PC-9 (cell line): ENCODE measurements around the gene CYFIP2. TPM values are rescaled to one million over a fixed set of nuclear protein-coding genes. Genes with fewer than 3 reads are reported as not detected.

Source experiments
- BruUV-seq: library from RNA; stranded (reverse); fragments of 400-500 nt; replicated peaks from 2 replicates; lab custom pipeline; 2021; lab: Mats Ljungman, UMichigan
- CTCF ChIA-PET: fragments of 300-600 bp; sonication (Branson Sonifier 250); formaldehyde crosslinking; loops from one replicate; lab custom pipeline; 2022; ENCODE audit warnings: antibody characterized with exemption; lab: Charles Lee
- POLR2A ChIA-PET: fragments of 300-600 bp; sonication (Branson Sonifier 250); formaldehyde crosslinking; loops from one replicate; lab custom pipeline; 2022; ENCODE audit warnings: antibody characterized with exemption; ENCODE audit not compliant: unreplicated experiment; lab: Charles Lee
- DNase-seq, 2 experiments: peaks; one replicate each; pipeline versions ENCODE4 v3.0.0 to v3.0.0-alpha.2; 2015 to 2022; ENCODE audit warnings: mixed read lengths in 1 of 2
- H2AFZ ChIP-seq: fragments of 200-600 bp; sonication (generic); 2 replicates; pipeline ENCODE4 v1.8.1; 2017; ENCODE audit warnings: antibody characterized with exemption
- H3F3A ChIP-seq: fragments of 200-600 bp; sonication (generic); 2 replicates; pipeline ENCODE4 v1.8.1; 2017; ENCODE audit warnings: antibody characterized with exemption, mild to moderate bottlenecking, low read depth; ENCODE audit not compliant: insufficient read depth
- H3K27ac ChIP-seq: fragments of 200-600 bp; sonication (generic); 2 replicates; pipeline ENCODE4 v1.6.1; 2016; ENCODE audit warnings: mixed run types
- H3K27me3 ChIP-seq: fragments of 200-600 bp; sonication (generic); 2 replicates; pipeline ENCODE4 v1.6.1; 2016; ENCODE audit warnings: low read depth, mixed run types; ENCODE audit not compliant: insufficient read depth
- H3K36me3 ChIP-seq: fragments of 200-600 bp; sonication (generic); 2 replicates; pipeline ENCODE4 v1.6.1; 2016; ENCODE audit warnings: low read depth, mixed run types
- H3K4me1 ChIP-seq: fragments of 200-600 bp; sonication (generic); replicated peaks from 2 replicates; pipeline ENCODE4 v1.6.1; 2016; ENCODE audit warnings: mixed run types; ENCODE audit not compliant: insufficient read depth
- H3K4me2 ChIP-seq: fragments of 200-600 bp; sonication (generic); 2 replicates; pipeline ENCODE4 v1.6.1; 2017; ENCODE audit warnings: mixed run types
- H3K4me3 ChIP-seq: fragments of 200-600 bp; sonication (generic); 2 replicates; pipeline ENCODE4 v1.6.1; 2016; ENCODE audit warnings: mixed run types
- H3K79me2 ChIP-seq: fragments of 200-600 bp; sonication (generic); 2 replicates; pipeline ENCODE4 v1.6.1; 2017; ENCODE audit warnings: low read depth, mixed run types
- H3K9me2 ChIP-seq: fragments of 200-600 bp; sonication (generic); 2 replicates; pipeline ENCODE4 v1.8.1; 2017; ENCODE audit warnings: mild to moderate bottlenecking; ENCODE audit not compliant: insufficient read depth
- H3K9me3 ChIP-seq: fragments of 200-600 bp; sonication (generic); 2 replicates; pipeline ENCODE4 v1.8.1; 2016; ENCODE audit warnings: low read depth; ENCODE audit not compliant: insufficient read depth
- H4K20me1 ChIP-seq: fragments of 200-600 bp; sonication (generic); 2 replicates; pipeline ENCODE4 v1.8.1; 2017; ENCODE audit not compliant: insufficient read depth
- EZH2 ChIP-seq: fragments of 200-600 bp; sonication (generic); IDR thresholded peaks from 2 replicates; pipeline ENCODE4 v1.8.0; 2017; ENCODE audit warnings: antibody characterized with exemption, low read depth
- intact Hi-C: fragments of 100-400 bp; cut with micrococcal nuclease; formaldehyde crosslinking; loops from one replicate; pipeline ENCODE4 v1.10.0; 2022; ENCODE audit not compliant: unreplicated experiment
- total RNA-seq: library from RNA; stranded (reverse); gene quantifications from 2 replicates; pipeline ENCODE4 v1.2.3, GENCODE V29; 2021
- TF ChIP-seq, protein P1 (sequence below): fragments of 200-600 bp; sonication (generic); conservative IDR thresholded peaks from 2 replicates; pipeline ENCODE4 v1.6.1; 2017; ENCODE audit warnings: mixed run types, antibody characterized with exemption, mild to moderate bottlenecking, moderate library complexity

The CYFIP2 gene
- total RNA-seq, 1 experiment from 2014 or later, result not detected

DNA sequence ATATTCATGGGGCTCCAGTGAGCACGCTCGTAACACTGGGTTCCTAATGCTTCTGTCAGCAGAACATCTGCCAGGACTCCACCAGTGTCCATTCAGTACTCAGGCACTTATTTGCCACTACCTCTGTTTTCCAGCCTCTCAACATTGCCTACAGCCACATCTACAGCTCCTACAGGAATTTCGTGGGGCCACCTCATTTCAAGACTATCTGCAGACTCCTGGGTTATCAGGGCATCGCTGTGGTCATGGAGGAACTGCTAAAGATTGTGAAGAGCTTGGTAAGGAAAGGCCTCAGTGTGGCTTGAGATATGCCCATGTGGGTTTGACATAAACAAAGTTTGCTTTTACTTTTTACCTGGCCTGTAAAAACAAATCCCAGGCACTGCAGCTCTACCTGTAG, 92.9 kb downstream of the CYFIP2 start:
- ChIA-PET POLR2A (no interaction called here), CTCF (no interaction called here)
- no peaks in the 10 kb centered on the region for H3K9me2 ChIP-seq
- TF ChIP-seq, protein P1, sequence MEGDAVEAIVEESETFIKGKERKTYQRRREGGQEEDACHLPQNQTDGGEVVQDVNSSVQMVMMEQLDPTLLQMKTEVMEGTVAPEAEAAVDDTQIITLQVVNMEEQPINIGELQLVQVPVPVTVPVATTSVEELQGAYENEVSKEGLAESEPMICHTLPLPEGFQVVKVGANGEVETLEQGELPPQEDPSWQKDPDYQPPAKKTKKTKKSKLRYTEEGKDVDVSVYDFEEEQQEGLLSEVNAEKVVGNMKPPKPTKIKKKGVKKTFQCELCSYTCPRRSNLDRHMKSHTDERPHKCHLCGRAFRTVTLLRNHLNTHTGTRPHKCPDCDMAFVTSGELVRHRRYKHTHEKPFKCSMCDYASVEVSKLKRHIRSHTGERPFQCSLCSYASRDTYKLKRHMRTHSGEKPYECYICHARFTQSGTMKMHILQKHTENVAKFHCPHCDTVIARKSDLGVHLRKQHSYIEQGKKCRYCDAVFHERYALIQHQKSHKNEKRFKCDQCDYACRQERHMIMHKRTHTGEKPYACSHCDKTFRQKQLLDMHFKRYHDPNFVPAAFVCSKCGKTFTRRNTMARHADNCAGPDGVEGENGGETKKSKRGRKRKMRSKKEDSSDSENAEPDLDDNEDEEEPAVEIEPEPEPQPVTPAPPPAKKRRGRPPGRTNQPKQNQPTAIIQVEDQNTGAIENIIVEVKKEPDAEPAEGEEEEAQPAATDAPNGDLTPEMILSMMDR, result no peak
- no peak for TF ChIP-seq EZH2
- no peaks in the 10 kb centered on the region for H3K4me1 ChIP-seq
- H3K27me3 ChIP-seq, result no peaks in the 10 kb centered on the region
- H3K79me2 ChIP-seq, result no peaks in the 10 kb centered on the region
- H3K4me3 ChIP-seq, result no peak overlapping the region
- no peak overlapping the region for H3K4me2 ChIP-seq
- H3K27ac ChIP-seq, result no peak overlapping the region
- H3K36me3 ChIP-seq, result no peaks in the 10 kb centered on the region
- no peaks in the 10 kb centered on the region for H4K20me1 ChIP-seq
- DNase-seq, result no peak
- intact Hi-C loops, result no loop called here
- BruUV-seq, result no TSS peak
- H3K9me3 ChIP-seq, result no peaks in the 10 kb centered on the region
- no peak overlapping the region for H2AFZ ChIP-seq
- no peaks in the 10 kb centered on the region for H3F3A ChIP-seq

GRCh38 chr5:157359356-157360055, 93.6 kb downstream of the CYFIP2 start:
- intact Hi-C loops, result no loop called here
- no TSS peak for BruUV-seq
- CTCF ChIA-PET, result no interaction called here

GRCh38 chr5:157362012-157362411, 96.1 kb downstream of the CYFIP2 start:
- POLR2A ChIA-PET, result no interaction called here
- Histone ChIP-seq H3K79me2 (no peaks in the 10 kb centered on the region), H3K36me3 (no peaks in the 10 kb centered on the region), H4K20me1 (no peaks in the 10 kb centered on the region), H3K27me3 (no peaks in the 10 kb centered on the region), H3F3A (no peaks in the 10 kb centered on the region), H3K4me1 (no peaks in the 10 kb centered on the region), H3K4me3 (no peak overlapping the region), H3K4me2 (no peak overlapping the region), H3K9me3 (no peaks in the 10 kb centered on the region), H3K27ac (no peak overlapping the region), H2AFZ (no peak overlapping the region), H3K9me2 (no peaks in the 10 kb centered on the region)
- CTCF ChIA-PET, result no interaction called here
- BruUV-seq, result no TSS peak
- intact Hi-C loops, result no loop called here
- DNase-seq, result no peak
- TF ChIP-seq, protein P1, result no peak
- TF ChIP-seq EZH2, result no peak

More at GRCh38 chr5:157359356-157360055, 93.6 kb downstream of the CYFIP2 start:
- TF ChIP-seq, protein P1, result no peak
- TF ChIP-seq EZH2, result no peak
- H3K4me1 ChIP-seq, result no peaks in the 10 kb centered on the region
- no peaks in the 10 kb centered on the region for H3K9me2 ChIP-seq
- no peak for DNase-seq
- no peak overlapping the region for H3K4me3 ChIP-seq
- no peaks in the 10 kb centered on the region for H4K20me1 ChIP-seq
- H2AFZ ChIP-seq, result no peak overlapping the region
- H3K79me2 ChIP-seq, result no peaks in the 10 kb centered on the region
- no peaks in the 10 kb centered on the region for H3K27me3 ChIP-seq
- H3K36me3 ChIP-seq, result no peaks in the 10 kb centered on the region
- H3K27ac ChIP-seq, result no peak overlapping the region
- no peaks in the 10 kb centered on the region for H3F3A ChIP-seq
- H3K9me3 ChIP-seq, result no peaks in the 10 kb centered on the region
- H3K4me2 ChIP-seq, result no peak overlapping the region
- POLR2A ChIA-PET, result no interaction called here
